HEK293 (cell line): Measurements from ENCODE around the gene ZNF519.

Experiments used
- CTCF ChIA-PET: fragments of 350-600 bp; formaldehyde crosslinking; extraction: SDS; loops from one replicate; lab custom pipeline; 2021; ENCODE audit warnings: antibody characterized with exemption; lab: Yijun Ruan, JAX
- POLR2A ChIA-PET: fragments of 300-600 bp; formaldehyde crosslinking; extraction: SDS; loops from one replicate; lab custom pipeline; 2020; ENCODE audit warnings: antibody characterized with exemption, inconsistent platforms; lab: Yijun Ruan, JAX
- H3K27ac ChIP-seq: fragments of 200-500 bp; sonication (Bioruptor generic); 2 replicates; pipeline ENCODE4 v1.5.1; 2014; ENCODE audit warnings: low read depth, low read length, control low read depth, inconsistent platforms; ENCODE audit errors: extremely low read depth
- H3K36me3 ChIP-seq, 2 experiments: fragments of 200-500 bp in 1 of 2; sonication (Bioruptor generic) in 1 of 2; 1 replicate in 1 of 2; 2 replicates in 1 of 2; pipeline ENCODE4 v1.5.1; 2014 to 2017; ENCODE audit warnings: inconsistent platforms in 2 of 2, low read length in 2 of 2; ENCODE audit not compliant: control insufficient read depth in 2 of 2, insufficient read depth in 1 of 2
- H3K4me1 ChIP-seq: fragments of 200-500 bp; sonication (Bioruptor generic); 2 replicates; pipeline ENCODE4 v1.5.1; 2014; ENCODE audit warnings: mild to moderate bottlenecking, low read length, inconsistent platforms; ENCODE audit not compliant: control insufficient read depth, insufficient read depth
- H3K4me3 ChIP-seq: 2 replicates; pipeline ENCODE4 v1.5.1; 2011; ENCODE audit warnings: low read depth, mild to moderate bottlenecking, control low read depth, low read length, moderate library complexity
- H3K9me3 ChIP-seq: fragments of 200-500 bp; sonication (Bioruptor generic); 2 replicates; pipeline ENCODE4 v1.5.1; 2014; ENCODE audit warnings: low read depth, low read length, inconsistent platforms; ENCODE audit not compliant: control insufficient read depth, insufficient read depth
- CTCF ChIP-seq: fragments of 450-650 bp; formaldehyde crosslinking; IDR thresholded peaks from 2 replicates; pipeline ENCODE4 v1.5.1; 2016; ENCODE audit warnings: missing biosample characterization, missing genetic modification characterization
- GLIS1 ChIP-seq: fragments of 450-650 bp; formaldehyde crosslinking; IDR thresholded peaks from 2 replicates; pipeline ENCODE4 v1.5.1; 2016; ENCODE audit warnings: missing biosample characterization, missing genetic modification characterization
- IKZF3 ChIP-seq: fragments of 450-650 bp; IDR thresholded peaks from 2 replicates; pipeline ENCODE4 v1.5.0; 2018; ENCODE audit warnings: missing biosample characterization, mild to moderate bottlenecking, missing genetic modification characterization, moderate library complexity
- INSM2 ChIP-seq: fragments of 450-650 bp; formaldehyde crosslinking; IDR thresholded peaks from 2 replicates; pipeline ENCODE4 v1.5.1; 2016; ENCODE audit warnings: missing biosample characterization, missing genetic modification characterization
- PRDM1 ChIP-seq: fragments of 450-650 bp; formaldehyde crosslinking; IDR thresholded peaks from 2 replicates; pipeline ENCODE4; 2016; ENCODE audit warnings: missing biosample characterization, missing genetic modification characterization
- ZIC2 ChIP-seq: fragments of 450-650 bp; formaldehyde crosslinking; IDR thresholded peaks from 2 replicates; pipeline ENCODE4 v1.5.1; 2016; ENCODE audit warnings: missing biosample characterization, missing genetic modification characterization
- ZNF174 ChIP-seq: fragments of 450-650 bp; formaldehyde crosslinking; IDR thresholded peaks from 2 replicates; pipeline ENCODE4 v1.5.0; 2017; ENCODE audit warnings: missing biosample characterization, mild to moderate bottlenecking, missing genetic modification characterization
- ZNF302 ChIP-seq: fragments of 450-650 bp; formaldehyde crosslinking; IDR thresholded peaks from 2 replicates; pipeline ENCODE4 v1.5.1; 2016; ENCODE audit warnings: missing biosample characterization, missing genetic modification characterization, low read depth
- ZNF335 ChIP-seq: fragments of 450-650 bp; formaldehyde crosslinking; conservative IDR thresholded peaks from 2 replicates; pipeline ENCODE4 v1.5.1; 2016; ENCODE audit warnings: missing biosample characterization, missing genetic modification characterization
- ZNF354C ChIP-seq: fragments of 450-650 bp; formaldehyde crosslinking; IDR thresholded peaks from 2 replicates; pipeline ENCODE4 v1.5.1; 2016; ENCODE audit warnings: missing biosample characterization, missing genetic modification characterization, low read depth, borderline replicate concordance
- ZNF501 ChIP-seq: fragments of 450-650 bp; formaldehyde crosslinking; IDR thresholded peaks from 2 replicates; pipeline ENCODE4 v1.5.1; 2016; ENCODE audit warnings: missing biosample characterization, missing genetic modification characterization
- ZNF585B ChIP-seq: fragments of 450-650 bp; formaldehyde crosslinking; IDR thresholded peaks from 2 replicates; pipeline ENCODE4 v1.5.1; 2016; ENCODE audit warnings: missing biosample characterization, missing genetic modification characterization
- ZNF654 ChIP-seq: fragments of 450-650 bp; formaldehyde crosslinking; IDR thresholded peaks from 2 replicates; pipeline ENCODE4 v1.5.1; 2016; ENCODE audit warnings: low read depth, missing biosample characterization, missing genetic modification characterization
- ZNF670 ChIP-seq: fragments of 450-650 bp; formaldehyde crosslinking; IDR thresholded peaks from 2 replicates; pipeline ENCODE4 v1.5.1; 2016; ENCODE audit warnings: missing biosample characterization, missing genetic modification characterization, low read depth
- ZNF843 ChIP-seq: fragments of 450-650 bp; formaldehyde crosslinking; IDR thresholded peaks from 2 replicates; pipeline ENCODE4 v1.5.1; 2016; ENCODE audit warnings: missing biosample characterization, missing genetic modification characterization
- ZXDB ChIP-seq: fragments of 450-650 bp; formaldehyde crosslinking; IDR thresholded peaks from 2 replicates; pipeline ENCODE4 v1.5.1; 2016; ENCODE audit warnings: missing biosample characterization, missing genetic modification characterization
- TF ChIP-seq, protein P1 (sequence below): fragments of 450-650 bp; formaldehyde crosslinking; IDR thresholded peaks from 2 replicates; pipeline ENCODE4 v1.5.1; 2017; ENCODE audit warnings: missing biosample characterization, missing genetic modification characterization

Gene ZNF519

DNA sequence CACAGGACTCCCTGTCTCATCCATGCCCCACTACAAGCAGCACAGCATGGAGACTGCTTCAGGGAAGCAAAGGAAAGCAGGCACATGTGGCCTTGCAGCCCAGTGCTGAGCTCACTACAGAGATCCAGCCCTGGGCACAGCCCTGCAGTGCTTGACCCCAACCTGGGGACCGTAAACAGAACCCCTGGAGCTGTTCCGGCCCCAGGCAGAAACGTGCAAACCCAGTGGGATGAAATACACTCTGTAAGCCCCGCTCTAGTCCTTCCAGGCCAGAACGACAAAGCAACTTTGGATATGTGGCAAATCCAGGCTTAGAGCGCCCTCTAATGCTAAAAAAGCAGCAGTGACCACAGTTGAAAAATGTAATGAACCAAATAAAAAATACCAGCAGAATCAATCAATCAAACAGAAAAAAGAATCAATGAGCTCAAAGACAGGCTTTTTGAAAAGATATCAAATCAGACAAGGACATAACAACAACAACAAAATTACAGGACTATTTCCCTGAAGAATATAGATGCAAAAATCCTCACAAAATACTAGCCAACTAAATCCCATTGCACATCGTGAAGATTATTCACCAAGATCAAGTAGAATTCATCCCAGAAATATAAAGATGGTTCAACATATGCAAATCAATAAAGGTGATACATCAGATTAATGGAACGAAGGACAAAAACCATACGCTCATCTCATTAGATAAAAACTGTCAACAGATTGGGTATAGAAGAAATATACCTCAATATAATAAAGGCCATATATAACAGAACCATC is 45.6 kb downstream of the ZNF519 start:
- Histone ChIP-seq H3K4me1 (no peaks in the 10 kb centered on the region), H3K36me3 (no peaks in the 10 kb centered on the region), H3K9me3 (no peaks in the 10 kb centered on the region), H3K4me3 (no peak overlapping the region), H3K27ac (no peak overlapping the region)
- TF ChIP-seq CTCF (tag by site-specific recombination) = peak; percentile 82
- no peak for TF ChIP-seq ZNF354C (tag by site-specific recombination)
- TF ChIP-seq ZNF670 (tag by site-specific recombination) = no peak
- 0 out of 2 replicates have a peak, but pooled peaks have one; percentile 18 for TF ChIP-seq ZNF335 (tag by site-specific recombination)
- TF ChIP-seq ZXDB (tag by site-specific recombination) = no peak
- TF ChIP-seq GLIS1 (tag by site-specific recombination) = peak; percentile 36; the same call in 1 of the 2 replicates
- no peak for TF ChIP-seq PRDM1 (tag by site-specific recombination)
- no peak for TF ChIP-seq ZNF302 (tag by site-specific recombination)
- no peak for TF ChIP-seq IKZF3
- TF ChIP-seq, protein P1, sequence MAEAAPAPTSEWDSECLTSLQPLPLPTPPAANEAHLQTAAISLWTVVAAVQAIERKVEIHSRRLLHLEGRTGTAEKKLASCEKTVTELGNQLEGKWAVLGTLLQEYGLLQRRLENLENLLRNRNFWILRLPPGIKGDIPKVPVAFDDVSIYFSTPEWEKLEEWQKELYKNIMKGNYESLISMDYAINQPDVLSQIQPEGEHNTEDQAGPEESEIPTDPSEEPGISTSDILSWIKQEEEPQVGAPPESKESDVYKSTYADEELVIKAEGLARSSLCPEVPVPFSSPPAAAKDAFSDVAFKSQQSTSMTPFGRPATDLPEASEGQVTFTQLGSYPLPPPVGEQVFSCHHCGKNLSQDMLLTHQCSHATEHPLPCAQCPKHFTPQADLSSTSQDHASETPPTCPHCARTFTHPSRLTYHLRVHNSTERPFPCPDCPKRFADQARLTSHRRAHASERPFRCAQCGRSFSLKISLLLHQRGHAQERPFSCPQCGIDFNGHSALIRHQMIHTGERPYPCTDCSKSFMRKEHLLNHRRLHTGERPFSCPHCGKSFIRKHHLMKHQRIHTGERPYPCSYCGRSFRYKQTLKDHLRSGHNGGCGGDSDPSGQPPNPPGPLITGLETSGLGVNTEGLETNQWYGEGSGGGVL (tag by site-specific recombination) = no peak
- no peak for TF ChIP-seq INSM2 (tag by site-specific recombination)
- peak; percentile 74 for TF ChIP-seq ZIC2 (tag by site-specific recombination)
- peak; percentile 90 for TF ChIP-seq ZNF654 (tag by site-specific recombination)
- TF ChIP-seq ZNF174 = no peak
- ChIA-PET POLR2A (no interaction called here), CTCF (interaction anchor here (0.5 to 7.3 kb wide), 57 partner anchors 8 to 1634 kb away, joined by 3 to 187 read pairs (median 4); partner anchors contain the start of gene MC5R)

DNA sequence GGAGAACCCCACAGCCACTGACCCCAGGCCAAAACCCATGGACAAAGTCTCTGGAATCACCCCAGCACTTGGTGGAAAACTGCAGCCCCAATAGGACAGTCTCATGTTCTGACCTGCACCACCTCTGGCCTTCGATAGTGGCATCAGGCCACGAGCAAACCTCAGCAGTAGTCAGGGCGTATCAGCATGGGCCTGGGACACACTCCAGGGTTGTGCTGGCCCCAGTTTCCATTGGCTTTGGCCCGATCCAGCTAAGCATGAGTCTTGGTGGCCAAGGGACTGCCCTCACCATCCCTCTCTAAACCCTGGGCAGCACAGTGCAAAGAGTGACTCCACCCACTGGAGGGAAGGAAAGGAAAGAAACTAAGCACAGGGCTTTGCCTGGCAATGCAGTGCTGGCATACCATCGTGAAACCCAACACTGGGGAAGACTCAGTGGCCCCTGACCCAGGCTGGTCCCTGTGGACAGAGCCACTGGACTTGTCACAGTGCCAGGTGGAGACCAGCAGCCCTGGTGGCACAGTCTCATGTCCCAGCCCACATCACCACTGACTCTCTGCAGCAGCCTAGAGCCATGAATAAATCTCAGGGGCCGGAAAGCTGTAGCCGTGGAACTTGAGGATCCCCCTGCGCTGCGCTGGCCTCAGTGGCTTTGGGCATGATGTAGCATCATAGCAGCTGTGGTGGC is 46.3 kb downstream of the ZNF519 start:
- ChIA-PET POLR2A (no interaction called here), CTCF (interaction anchor here (0.5 to 7.3 kb wide), 29 partner anchors 8 to 1204 kb away, joined by 3 to 187 read pairs (median 5); partner anchors contain the start of gene MC5R)
- TF ChIP-seq ZNF670 (tag by site-specific recombination) (no peak), ZNF843 (tag by site-specific recombination) (no peak), ZNF501 (tag by site-specific recombination) (no peak), ZNF585B (tag by site-specific recombination) (no peak)
- Histone ChIP-seq H3K4me1 (no peaks in the 10 kb centered on the region), H3K4me3 (no peak overlapping the region), H3K27ac (no peak overlapping the region), H3K36me3 (no peaks in the 10 kb centered on the region), H3K9me3 (no peaks in the 10 kb centered on the region)
